Neuronal stem cell (in vitro differentiated cells): ENCODE data around the gene AIPL1.

Experiments used
- DNase-seq: peaks from one replicate; pipeline ENCODE4 v3.0.0-alpha.2; 2013; ENCODE audit warnings: low spot score
- H2AFZ ChIP-seq: one replicate; pipeline ENCODE4 v1.6.1; 2013; ENCODE audit warnings: mild to moderate bottlenecking, low read length, inconsistent platforms
- H2AK5ac ChIP-seq: 2 replicates; pipeline ENCODE4 v1.6.1; 2013; ENCODE audit warnings: low read depth, mild to moderate bottlenecking, inconsistent platforms, low read length, moderate library complexity, mixed read lengths
- H2BK120ac ChIP-seq: 2 replicates; pipeline ENCODE4 v1.6.1; 2013; ENCODE audit warnings: low read depth, mild to moderate bottlenecking, inconsistent platforms, low read length, moderate library complexity, mixed read lengths
- H2BK12ac ChIP-seq: one replicate; pipeline ENCODE4 v1.6.1; 2013; ENCODE audit warnings: low read length, inconsistent platforms
- H2BK15ac ChIP-seq: 2 replicates; pipeline ENCODE4 v1.6.1; 2013; ENCODE audit warnings: mild to moderate bottlenecking, low read length, inconsistent platforms, mixed read lengths
- H2BK5ac ChIP-seq: one replicate; pipeline ENCODE4 v1.6.1; 2013; ENCODE audit warnings: inconsistent platforms, mild to moderate bottlenecking, low read length, moderate library complexity
- H3K14ac ChIP-seq: one replicate; pipeline ENCODE4 v1.6.1; 2013; ENCODE audit warnings: low read length, inconsistent platforms
- H3K18ac ChIP-seq: 2 replicates; pipeline ENCODE4 v1.6.1; 2013; ENCODE audit warnings: low read length, inconsistent platforms
- H3K23ac ChIP-seq: 2 replicates; pipeline ENCODE4 v1.6.1; 2013; ENCODE audit warnings: low read depth, mild to moderate bottlenecking, mixed read lengths, low read length, inconsistent platforms; ENCODE audit not compliant: poor library complexity
- H3K27ac ChIP-seq: replicated peaks from 3 replicates; pipeline ENCODE4 v1.5.1; 2013; ENCODE audit warnings: low read length, inconsistent platforms
- H3K27me3 ChIP-seq, 3 experiments: 2 replicates each; pipeline ENCODE4 v1.6.1; 2013; ENCODE audit warnings: low read length in 3 of 3, mild to moderate bottlenecking in 2 of 3, inconsistent platforms in 1 of 3, low read depth in 1 of 3, mixed read lengths in 1 of 3, moderate library complexity in 1 of 3; ENCODE audit not compliant: control insufficient read depth in 3 of 3, insufficient read depth in 3 of 3
- H3K36me3 ChIP-seq, 2 donors: replicated peaks in 1 of 2; 2 replicates each; pipeline ENCODE4 v1.6.1; 2013; ENCODE audit warnings: low read length in 2 of 2; ENCODE audit not compliant: control insufficient read depth in 2 of 2, insufficient read depth in 2 of 2
- H3K4ac ChIP-seq: 2 replicates; pipeline ENCODE4 v1.6.1; 2013; ENCODE audit warnings: inconsistent platforms, mild to moderate bottlenecking, low read length, moderate library complexity
- H3K4me1 ChIP-seq, 2 donors: 1 replicate in 1 of 2; 2 replicates in 1 of 2; pipeline ENCODE4 v1.6.1; 2013; ENCODE audit warnings: low read length in 2 of 2, low read depth in 1 of 2; ENCODE audit not compliant: control insufficient read depth in 2 of 2, insufficient read depth in 1 of 2
- H3K4me2 ChIP-seq: one replicate; pipeline ENCODE4 v1.6.1; 2013; ENCODE audit warnings: mild to moderate bottlenecking, low read length, inconsistent platforms; ENCODE audit not compliant: insufficient read depth, poor library complexity, severe bottlenecking
- H3K4me3 ChIP-seq, 2 donors: 2 replicates each; pipeline ENCODE4 v1.5.1; 2013; ENCODE audit warnings: low read length in 2 of 2, mild to moderate bottlenecking in 2 of 2, inconsistent platforms in 1 of 2, moderate library complexity in 1 of 2
- H3K79me1 ChIP-seq: one replicate; pipeline ENCODE4 v1.6.1; 2013; ENCODE audit warnings: low read depth, mild to moderate bottlenecking, inconsistent platforms, low read length, moderate library complexity
- H3K9ac ChIP-seq: one replicate; pipeline ENCODE4 v1.6.1; 2013; ENCODE audit warnings: mild to moderate bottlenecking, low read depth, low read length, inconsistent platforms; ENCODE audit not compliant: poor library complexity
- H3K9me3 ChIP-seq, 2 donors: replicated peaks in 1 of 2; 2 replicates each; pipeline versions ENCODE3 to v1.6.1; 2013; ENCODE audit warnings: low read length in 2 of 2, mild to moderate bottlenecking in 2 of 2, inconsistent platforms in 1 of 2, low read depth in 1 of 2, mixed read lengths in 1 of 2, moderate library complexity in 1 of 2; ENCODE audit not compliant: control insufficient read depth in 2 of 2, insufficient read depth in 1 of 2
- H4K8ac ChIP-seq: one replicate; pipeline ENCODE4 v1.6.1; 2013; ENCODE audit warnings: low read depth, mild to moderate bottlenecking, inconsistent platforms, low read length, moderate library complexity
- H4K91ac ChIP-seq: one replicate; pipeline ENCODE4 v1.6.1; 2013; ENCODE audit warnings: low read length, low read depth, mild to moderate bottlenecking, inconsistent platforms; ENCODE audit not compliant: poor library complexity
- WGBS, 2 donors: extraction: QIAGEN DNeasy Blood & Tissue Kit; methylation state at CpG; one replicate each; pipeline ENCODE4 v1.1.7; 2013; ENCODE audit warnings: missing lambda C conversion rate in 2 of 2, mixed read lengths in 1 of 2; ENCODE audit not compliant: insufficient read length in 2 of 2, insufficient replicate concordance in 1 of 2; ENCODE audit errors: extremely low coverage in 2 of 2; 5-methylcytosine and 5-hydroxymethylcytosine counted together

The AIPL1 gene

GRCh38 chr17:6442775-6443174, 7.9 kb upstream of the AIPL1 start:
- Histone ChIP-seq H3K14ac (no peak overlapping the region), H2BK120ac (no peak overlapping the region), H3K27ac (no peak overlapping the region), H3K27me3 (no peaks in the 10 kb centered on the region), H3K4me3 (no peak overlapping the region), H3K4me1 (peaks cover 26 to 43% of the 10 kb centered on the region in 2 donors), H2BK5ac (no peak overlapping the region), H2BK12ac (no peak overlapping the region), H4K8ac (no peak overlapping the region), H3K79me1 (peaks cover 4% of the 10 kb centered on the region), H2AFZ (no peak overlapping the region), H2AK5ac (no peak overlapping the region), H3K18ac (no peak overlapping the region), H2BK15ac (no peak overlapping the region), H3K23ac (no peak overlapping the region), H3K9ac (no peak overlapping the region), H3K4ac (no peak overlapping the region), H4K91ac (no peak overlapping the region), H3K4me2 (no peak overlapping the region), H3K36me3 (peaks cover 16 to 28% of the 10 kb centered on the region in 2 donors), H3K9me3 (peaks cover 0 to 5% of the 10 kb centered on the region in 2 donors)
- WGBS, 2 donors = no CpG with 5 or more reads among the region's 6 CpGs
- DNase-seq = no peak

GRCh38 chr17:6439951-6440350, 5.0 kb upstream of the AIPL1 start:
- no CpG with 5 or more reads among the region's 4 CpGs for WGBS, 2 donors
- H3K27ac ChIP-seq = peak overlapping the region; percentile 84

GRCh38 chr17:6437956-6438355, 3.0 kb upstream of the AIPL1 start:
- no peak overlapping the region for H3K4me3 ChIP-seq
- no peak overlapping the region for H4K91ac ChIP-seq
- no peak overlapping the region for H2AK5ac ChIP-seq
- no peak overlapping the region for H4K8ac ChIP-seq
- H3K27ac ChIP-seq = no peak overlapping the region
- H2BK15ac ChIP-seq = no peak overlapping the region
- no peak overlapping the region for H2BK120ac ChIP-seq
- H3K4me1 ChIP-seq = peaks cover 17 to 29% of the 10 kb centered on the region in 2 donors
- H3K79me1 ChIP-seq = no peaks in the 10 kb centered on the region
- no peak for DNase-seq
- no peak overlapping the region for H3K18ac ChIP-seq
- no peak overlapping the region for H3K9ac ChIP-seq
- H3K4me2 ChIP-seq = no peak overlapping the region
- H3K23ac ChIP-seq = no peak overlapping the region
- no peaks in the 10 kb centered on the region for H3K27me3 ChIP-seq
- no peak overlapping the region for H3K4ac ChIP-seq
- no peaks in the 10 kb centered on the region for H3K36me3 ChIP-seq
- no peak overlapping the region for H2BK5ac ChIP-seq
- no peak overlapping the region for H3K14ac ChIP-seq
- H2AFZ ChIP-seq = no peak overlapping the region
- no CpG with 5 or more reads among the region's 3 CpGs for WGBS, 2 donors
- H3K9me3 ChIP-seq = peaks cover 0 to 5% of the 10 kb centered on the region in 2 donors
- no peak overlapping the region for H2BK12ac ChIP-seq

More at GRCh38 chr17:6439951-6440350, 5.0 kb upstream of the AIPL1 start:
- Histone ChIP-seq H3K9me3 (peaks cover 0 to 5% of the 10 kb centered on the region in 2 donors), H2AFZ (peak overlapping the region; percentile 25), H4K91ac (no peak overlapping the region), H3K79me1 (peaks cover under 1% of the 10 kb centered on the region), H4K8ac (no peak overlapping the region), H2BK15ac (no peak overlapping the region), H2BK12ac (no peak overlapping the region), H3K4me3 (no peak overlapping the region), H3K18ac (no peak overlapping the region), H3K4ac (no peak overlapping the region), H2BK120ac (no peak overlapping the region), H3K4me1 (peaks cover 19 to 30% of the 10 kb centered on the region in 2 donors), H3K4me2 (peak overlapping the region; percentile 39), H3K23ac (no peak overlapping the region), H3K9ac (no peak overlapping the region), H3K27me3 (no peaks in the 10 kb centered on the region), H2AK5ac (no peak overlapping the region), H3K36me3 (peaks cover 0 to under 1% of the 10 kb centered on the region in 2 donors), H2BK5ac (no peak overlapping the region), H3K14ac (no peak overlapping the region)
- peak; percentile 67 for DNase-seq

GRCh38 chr17:6437466-6437865, 2.5 kb upstream of the AIPL1 start:
- no peaks in the 10 kb centered on the region for H3K36me3 ChIP-seq
- no peak overlapping the region for H3K23ac ChIP-seq
- peaks cover 0 to 5% of the 10 kb centered on the region in 2 donors for H3K9me3 ChIP-seq
- no peaks in the 10 kb centered on the region for H3K27me3 ChIP-seq
- H3K14ac ChIP-seq = no peak overlapping the region
- H3K27ac ChIP-seq = no peak overlapping the region
- no peak overlapping the region for H2BK5ac ChIP-seq
- H4K91ac ChIP-seq = no peak overlapping the region
- no peaks in the 10 kb centered on the region for H3K79me1 ChIP-seq
- no peak overlapping the region for H2AK5ac ChIP-seq
- H4K8ac ChIP-seq = no peak overlapping the region
- peaks cover 17 to 29% of the 10 kb centered on the region in 2 donors for H3K4me1 ChIP-seq
- H3K18ac ChIP-seq = no peak overlapping the region
- no peak overlapping the region for H3K4me2 ChIP-seq
- no peak overlapping the region for H3K4me3 ChIP-seq
- H2AFZ ChIP-seq = no peak overlapping the region
- H3K4ac ChIP-seq = no peak overlapping the region
- no peak overlapping the region for H2BK15ac ChIP-seq
- no peak for DNase-seq
- no peak overlapping the region for H3K9ac ChIP-seq
- no peak overlapping the region for H2BK12ac ChIP-seq
- no peak overlapping the region for H2BK120ac ChIP-seq
- WGBS, 2 donors = no CpG with 5 or more reads among the region's 4 CpGs
